Measurements from ENCODE around the gene DTNA.

DNA sequence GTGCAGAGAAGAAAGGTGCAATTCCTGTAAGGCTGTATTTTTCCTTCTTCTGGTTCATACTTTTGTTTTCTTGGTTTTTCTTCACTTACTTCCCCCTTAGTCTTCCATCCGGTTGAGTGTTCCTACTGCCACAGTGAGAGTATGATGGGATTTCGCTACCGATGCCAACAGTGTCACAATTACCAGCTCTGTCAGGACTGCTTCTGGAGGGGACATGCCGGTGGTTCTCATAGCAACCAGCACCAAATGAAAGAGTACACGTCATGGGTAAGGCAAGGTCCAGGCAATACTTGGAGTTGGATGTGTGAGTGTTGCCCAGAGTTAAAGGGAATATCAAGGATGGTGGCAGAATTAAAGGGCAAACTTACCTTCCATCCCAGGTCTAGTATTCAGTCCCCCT lies 108.0 kb downstream of the DTNA start:
- TF ChIP-seq ZNF274 (IDR thresholded peaks at IDR 0.05; ENCODE audit: low read depth, low read length) (no peak), SUZ12 (IDR thresholded peaks at IDR 0.05; ENCODE audit: extremely low read depth, insufficient read depth, insufficient read length) (no peak), YY1 (IDR thresholded peaks at IDR 0.05; ENCODE audit: insufficient read depth, insufficient read length) (no peak)
